Activated T-cell treated with anti-CD3 and anti-CD28 coated beads, Interleukin-2, amount 50 U/mL, for 24 hours (primary cell): ENCODE data around the gene PRR5.
"Not testable (repeated sequence)": the region's sequence is repeated elsewhere in the genome, so short reads cannot be mapped to it uniquely, and the experiment has no call there.

Source experiments
- DNase-seq: peaks from one replicate; pipeline ENCODE4 v3.0.0-alpha.2; 2020
- H3K27ac Mint-ChIP-seq: 2 replicates; pipeline ENCODE4 v1.8.0; 2020; ENCODE audit warnings: mild to moderate bottlenecking, mixed read lengths
- H3K27me3 Mint-ChIP-seq: 2 replicates; pipeline ENCODE4 v1.8.0; 2020; ENCODE audit warnings: mixed read lengths
- H3K36me3 Mint-ChIP-seq: 2 replicates; pipeline ENCODE4 v1.8.0; 2020; ENCODE audit warnings: low read depth, mixed read lengths
- H3K4me1 Mint-ChIP-seq: 2 replicates; pipeline ENCODE4 v1.8.0; 2020; ENCODE audit warnings: low read depth, mixed read lengths
- H3K4me3 Mint-ChIP-seq: 2 replicates; pipeline ENCODE4 v1.8.0; 2020; ENCODE audit warnings: mild to moderate bottlenecking, moderate library complexity, mixed read lengths
- H3K9me3 Mint-ChIP-seq: 2 replicates; pipeline ENCODE4 v1.8.0; 2020; ENCODE audit warnings: mixed read lengths

PRR5 gene, protein sequence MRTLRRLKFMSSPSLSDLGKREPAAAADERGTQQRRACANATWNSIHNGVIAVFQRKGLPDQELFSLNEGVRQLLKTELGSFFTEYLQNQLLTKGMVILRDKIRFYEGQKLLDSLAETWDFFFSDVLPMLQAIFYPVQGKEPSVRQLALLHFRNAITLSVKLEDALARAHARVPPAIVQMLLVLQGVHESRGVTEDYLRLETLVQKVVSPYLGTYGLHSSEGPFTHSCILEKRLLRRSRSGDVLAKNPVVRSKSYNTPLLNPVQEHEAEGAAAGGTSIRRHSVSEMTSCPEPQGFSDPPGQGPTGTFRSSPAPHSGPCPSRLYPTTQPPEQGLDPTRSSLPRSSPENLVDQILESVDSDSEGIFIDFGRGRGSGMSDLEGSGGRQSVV

DNA sequence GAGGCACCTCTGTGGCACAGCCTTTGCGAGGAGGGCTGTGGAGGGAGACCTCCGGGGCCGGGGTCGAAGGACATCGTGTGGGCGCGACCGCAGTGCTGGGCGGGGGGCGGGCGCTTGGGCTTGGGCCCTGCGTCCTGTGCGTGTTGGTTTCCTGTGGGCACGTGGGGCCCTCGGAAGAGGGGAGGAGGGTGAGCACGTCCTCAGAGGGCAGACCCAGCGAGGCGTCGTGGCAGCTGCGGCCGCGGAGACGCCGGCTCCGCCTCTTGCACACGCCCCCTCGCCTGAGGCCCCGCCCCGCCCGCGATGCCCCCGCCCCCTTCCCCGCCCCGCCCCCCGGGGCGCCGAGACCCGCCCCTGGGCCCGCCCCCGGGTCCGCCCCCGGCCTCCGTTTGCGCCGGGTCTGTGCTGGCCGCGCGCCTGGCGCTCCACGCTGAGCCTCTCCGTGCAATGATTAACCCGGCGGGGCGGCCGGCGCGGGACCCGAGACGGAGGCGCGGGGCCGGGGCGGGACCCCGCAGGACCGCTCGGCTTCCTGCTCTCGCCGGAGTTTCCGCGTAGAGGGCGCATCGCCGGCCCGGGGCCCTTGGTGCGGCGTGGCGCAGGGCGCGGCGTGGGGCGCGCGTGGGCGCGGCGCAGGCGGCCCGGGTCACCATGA is at the start of gene PRR5:
Gene PRR5, plus strand, starts transcription at position 381 of the 655 bp plus-strand sequence. Its CDS starts 271 bp downstream, at position 652.
- peak within 1 kb of the TSS; percentile 33 for H3K27ac Mint-ChIP-seq
- peaks cover 33% of the 10 kb centered on the region for H3K4me1 Mint-ChIP-seq
- DNase-seq = peak; percentile 84
- H3K4me3 Mint-ChIP-seq = peak within 1 kb of the TSS; percentile 78
- H3K27me3 Mint-ChIP-seq = no peaks in the 10 kb centered on the region
- H3K36me3 Mint-ChIP-seq = peaks cover 14% of the 10 kb centered on the region
- H3K9me3 Mint-ChIP-seq = no peaks in the 10 kb centered on the region

DNA sequence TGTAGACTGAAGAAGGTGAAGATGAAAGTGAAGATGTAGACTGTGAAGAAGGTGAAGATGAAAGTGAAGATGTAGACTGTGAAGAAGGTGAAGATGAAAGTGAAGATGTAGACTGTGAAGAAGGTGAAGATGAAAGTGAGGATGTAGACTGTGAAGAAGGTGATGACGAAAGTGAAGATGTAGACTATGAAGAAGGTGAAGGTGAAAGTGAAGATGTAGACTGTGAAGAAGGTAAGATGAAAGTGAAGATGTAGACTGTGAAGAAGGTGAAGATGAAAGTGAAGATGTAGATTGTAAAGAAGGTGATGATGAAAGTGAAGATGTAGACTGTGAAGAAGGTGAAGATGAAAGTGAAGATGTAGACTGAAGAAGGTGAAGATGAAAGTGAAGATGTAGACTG is 49.1 kb upstream of the PRR5 start:
- H3K27ac Mint-ChIP-seq, H3K4me3 Mint-ChIP-seq, H3K9me3 Mint-ChIP-seq, H3K4me1 Mint-ChIP-seq, H3K36me3 Mint-ChIP-seq, DNase-seq, H3K27me3 Mint-ChIP-seq: not testable (repeated sequence)

DNA sequence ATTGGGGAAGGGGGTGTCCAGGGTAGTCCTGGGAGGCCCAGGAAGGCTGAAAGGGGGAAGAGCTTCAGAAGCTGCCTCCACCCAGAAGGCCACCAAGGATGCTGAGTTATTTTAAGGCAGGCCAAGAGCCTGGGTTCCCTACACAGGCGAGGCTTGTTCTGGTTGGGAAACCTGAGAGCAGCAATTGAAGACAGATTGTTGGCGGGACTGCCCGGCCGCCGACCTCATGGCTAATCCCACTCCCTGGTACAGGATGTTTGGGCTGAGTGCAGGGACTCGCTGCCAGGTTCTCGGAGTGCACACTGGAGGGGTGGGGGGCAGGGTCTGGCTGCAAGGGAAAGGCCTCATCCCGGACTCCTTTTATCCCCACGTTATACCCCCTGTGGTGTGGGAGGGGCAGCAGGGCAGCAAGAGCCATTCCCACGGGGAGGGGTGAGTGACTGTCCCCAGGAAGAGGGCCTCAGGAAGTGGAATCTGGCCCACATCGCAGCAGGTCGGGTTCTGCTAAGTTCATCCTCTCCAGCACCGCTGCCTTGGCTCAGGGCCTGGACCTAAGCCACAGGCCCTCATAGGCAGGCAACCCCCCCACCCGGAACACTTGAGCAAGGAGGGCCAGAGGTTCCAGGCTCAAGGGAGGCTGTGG is 43.6 kb upstream of the PRR5 start:
- H3K4me3 Mint-ChIP-seq = no peak overlapping the region
- no peaks in the 10 kb centered on the region for H3K36me3 Mint-ChIP-seq
- H3K27me3 Mint-ChIP-seq = no peaks in the 10 kb centered on the region
- H3K4me1 Mint-ChIP-seq = peaks cover 6% of the 10 kb centered on the region
- no peak for DNase-seq
- no peaks in the 10 kb centered on the region for H3K9me3 Mint-ChIP-seq
- no peak overlapping the region for H3K27ac Mint-ChIP-seq

DNA sequence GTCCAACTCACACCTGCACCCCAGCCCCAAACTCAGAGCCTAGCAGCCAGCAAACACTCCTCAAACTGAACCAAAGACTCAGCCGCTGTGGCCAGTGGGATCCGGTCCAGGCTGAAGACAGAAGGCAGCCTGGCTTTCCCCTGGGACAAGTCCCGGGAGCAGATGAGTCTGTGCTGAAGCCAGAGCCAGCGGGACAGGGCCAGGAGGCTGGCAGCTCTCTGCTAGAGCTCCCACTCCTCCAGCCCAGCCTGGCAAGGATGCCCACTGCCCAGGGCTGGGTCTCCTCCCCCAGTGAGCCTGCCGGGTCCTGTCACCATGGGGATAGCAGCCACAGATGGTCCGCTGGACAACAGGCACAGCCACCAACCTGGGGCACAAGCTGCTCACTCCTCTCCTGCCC is 42.9 kb upstream of the PRR5 start:
- Mint-ChIP-seq H3K36me3 (no peaks in the 10 kb centered on the region), H3K27me3 (no peaks in the 10 kb centered on the region), H3K27ac (no peak overlapping the region), H3K4me3 (no peak overlapping the region), H3K9me3 (no peaks in the 10 kb centered on the region), H3K4me1 (peaks cover 13% of the 10 kb centered on the region)
- no peak for DNase-seq

DNA sequence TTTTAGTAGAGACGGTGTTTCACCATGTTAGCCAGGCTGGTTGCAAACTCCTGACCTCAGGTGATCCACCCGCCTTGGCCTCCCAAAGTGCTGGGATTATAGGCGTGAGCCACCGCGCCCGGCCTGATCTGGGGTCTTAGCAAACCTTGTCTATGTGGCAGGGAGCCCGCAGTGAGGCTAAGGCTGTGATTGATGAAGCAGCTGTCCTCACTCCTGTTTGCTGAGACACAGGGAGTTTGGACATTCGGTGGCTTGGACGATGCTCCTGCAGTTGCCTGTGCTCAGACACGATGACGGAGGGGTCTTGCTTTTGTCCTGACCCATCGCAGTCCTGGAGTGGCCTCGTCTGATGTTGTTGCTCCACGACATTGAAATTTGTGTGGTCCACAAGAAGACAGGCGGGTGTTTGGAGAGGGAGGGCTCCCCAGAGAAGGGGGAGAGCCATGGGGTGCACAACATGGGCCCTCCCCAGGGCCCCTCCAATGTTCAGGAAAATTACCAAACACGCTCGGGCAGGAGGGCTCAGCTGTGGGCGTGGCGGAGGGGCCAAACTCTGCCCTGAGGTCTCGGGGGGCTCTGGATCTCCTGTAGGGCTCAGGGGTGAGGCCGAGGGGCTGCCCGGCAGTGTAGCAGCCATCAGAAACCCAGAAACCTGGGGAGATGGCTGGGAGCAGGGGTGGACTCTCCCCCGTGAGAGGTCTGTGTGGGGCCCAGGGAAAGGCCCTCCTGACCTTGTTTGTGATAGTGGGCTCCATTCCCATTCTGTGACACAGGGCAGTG is 41.8 kb upstream of the PRR5 start:
- Mint-ChIP-seq H3K27me3 (no peaks in the 10 kb centered on the region), H3K36me3 (no peaks in the 10 kb centered on the region), H3K27ac (no peak overlapping the region), H3K9me3 (no peaks in the 10 kb centered on the region), H3K4me1 (peaks cover 23% of the 10 kb centered on the region), H3K4me3 (no peak overlapping the region)
- no peak for DNase-seq

DNA sequence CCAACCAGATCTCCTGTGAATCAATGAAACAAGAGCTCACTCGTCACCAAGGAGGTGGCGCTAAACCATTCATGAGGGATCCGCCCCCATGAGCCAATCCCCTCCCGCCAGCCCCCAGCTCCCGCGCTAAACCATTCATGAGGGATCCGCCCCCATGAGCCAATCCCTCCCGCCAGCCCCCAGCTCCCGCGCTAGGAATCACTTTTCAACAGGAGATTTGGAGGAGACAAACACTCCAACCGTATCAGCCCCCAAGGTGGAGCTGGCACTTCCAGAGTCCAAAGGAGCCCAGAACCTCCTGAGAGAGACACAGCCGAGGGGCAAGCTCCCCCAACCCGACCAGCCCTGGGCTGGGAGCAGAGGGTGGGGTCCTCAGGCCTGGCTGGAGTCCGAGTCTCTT is 40.9 kb upstream of the PRR5 start:
- Mint-ChIP-seq H3K4me1 (peaks cover 29% of the 10 kb centered on the region), H3K36me3 (no peaks in the 10 kb centered on the region), H3K4me3 (no peak overlapping the region), H3K27ac (no peak overlapping the region), H3K27me3 (no peaks in the 10 kb centered on the region), H3K9me3 (no peaks in the 10 kb centered on the region)
- DNase-seq = no peak

DNA sequence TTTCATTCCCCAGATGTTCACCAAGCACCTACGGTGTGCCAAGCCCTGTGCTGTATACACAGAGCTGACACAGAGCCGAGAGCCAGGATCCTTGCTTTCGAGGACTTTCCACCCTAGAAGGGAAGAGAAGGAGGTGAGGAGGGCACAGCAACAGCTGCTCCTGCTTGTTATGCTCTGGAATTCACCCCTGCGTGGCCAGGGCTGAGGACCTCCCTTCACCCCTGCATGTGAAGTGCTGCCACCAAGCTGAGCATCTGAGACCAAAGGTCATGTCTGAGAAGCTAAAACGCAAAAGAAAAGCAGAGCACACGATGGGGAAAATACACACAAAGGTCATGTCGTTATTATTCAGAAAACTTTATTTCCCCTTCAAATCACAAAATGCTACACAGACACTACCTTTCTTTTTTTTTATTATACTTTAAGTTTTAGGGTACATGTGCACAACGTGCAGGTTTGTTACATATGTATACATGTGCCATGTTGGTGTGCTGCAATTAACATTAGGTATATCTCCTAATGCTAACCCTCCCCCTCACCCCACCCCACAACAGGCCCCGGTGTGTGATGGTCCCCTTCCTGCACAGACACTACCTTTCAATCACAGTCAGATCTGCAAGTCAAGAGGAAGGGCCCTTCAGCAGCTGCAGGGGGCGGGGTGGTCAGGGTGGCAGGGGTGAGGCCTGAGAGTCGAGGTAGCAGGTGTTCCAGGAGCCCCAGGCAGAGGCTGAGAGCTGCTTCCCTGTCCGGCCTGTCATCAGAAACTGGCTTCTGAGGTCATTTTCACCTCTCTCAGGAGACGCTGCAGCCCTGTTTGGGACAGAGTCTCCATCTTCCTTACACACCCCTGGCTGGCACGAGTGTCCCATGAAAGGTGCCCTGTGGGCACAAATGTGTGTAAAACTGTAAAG is 40.1 kb upstream of the PRR5 start:
- no peaks in the 10 kb centered on the region for H3K9me3 Mint-ChIP-seq
- H3K27me3 Mint-ChIP-seq = no peaks in the 10 kb centered on the region
- H3K27ac Mint-ChIP-seq = no peak overlapping the region
- no peaks in the 10 kb centered on the region for H3K36me3 Mint-ChIP-seq
- H3K4me1 Mint-ChIP-seq = peaks cover 35% of the 10 kb centered on the region
- H3K4me3 Mint-ChIP-seq = no peak overlapping the region
- DNase-seq = no peak

DNA sequence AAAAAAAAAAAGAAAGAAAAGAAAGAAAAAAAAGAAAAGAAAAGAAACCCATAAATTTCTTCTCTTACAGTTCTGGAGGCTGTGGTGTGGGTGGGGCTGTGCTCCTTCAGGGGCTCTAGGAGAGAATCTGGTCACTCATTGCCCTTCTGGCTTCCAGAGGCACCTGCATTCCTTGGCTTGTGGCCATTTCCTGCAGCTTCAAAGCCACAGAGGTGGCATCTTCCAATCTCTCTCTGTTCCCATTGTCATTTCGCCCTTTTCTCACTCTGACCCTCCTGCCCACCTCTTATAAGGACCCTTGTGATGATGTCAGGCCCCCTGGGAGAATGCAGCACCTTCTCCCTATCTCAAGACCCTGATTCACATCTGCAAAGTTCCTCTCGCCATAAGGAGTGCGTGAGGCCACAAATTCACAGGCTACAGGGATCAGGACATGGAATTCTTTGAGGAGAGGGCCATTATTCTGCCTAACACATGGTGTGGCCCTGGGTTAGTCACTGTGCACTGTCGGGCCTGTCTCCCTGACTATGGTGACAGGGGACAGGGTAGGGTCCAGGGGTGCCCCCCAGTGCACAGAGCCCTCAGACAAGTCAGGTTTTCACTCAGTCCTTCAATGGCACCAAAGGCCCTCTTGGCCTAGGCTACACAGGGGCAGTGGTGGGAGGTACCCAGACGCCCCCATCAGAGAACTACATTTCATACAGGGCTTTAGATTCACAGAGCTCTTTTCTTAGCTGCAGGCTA is 38.6 kb upstream of the PRR5 start:
- no peak overlapping the region for H3K27ac Mint-ChIP-seq
- peaks cover 44% of the 10 kb centered on the region for H3K4me1 Mint-ChIP-seq
- no peaks in the 10 kb centered on the region for H3K27me3 Mint-ChIP-seq

DNA sequence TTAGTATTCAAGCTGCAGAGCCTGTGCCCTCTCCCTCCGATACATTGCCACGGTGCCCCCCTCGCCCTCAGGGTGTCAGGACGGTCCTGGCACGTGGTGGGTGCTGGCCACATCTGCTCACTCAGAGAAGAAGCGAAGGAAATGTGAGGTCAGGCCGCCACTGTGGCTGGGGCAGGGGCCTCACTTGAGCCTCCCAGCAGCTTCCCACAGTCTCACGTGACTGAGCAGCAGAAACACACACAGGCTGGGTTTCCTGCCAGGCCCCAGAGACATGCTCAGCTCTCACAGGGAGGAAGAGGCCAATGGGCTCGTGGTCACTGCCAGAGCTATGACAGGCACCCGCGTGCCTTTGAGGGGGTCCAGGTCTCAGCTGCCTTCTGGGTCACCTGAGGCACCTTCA is 37.9 kb upstream of the PRR5 start:
- Mint-ChIP-seq H3K4me3 (no peak overlapping the region), H3K36me3 (no peaks in the 10 kb centered on the region), H3K4me1 (peaks cover 43% of the 10 kb centered on the region), H3K27ac (peak overlapping the region; percentile 33), H3K9me3 (no peaks in the 10 kb centered on the region), H3K27me3 (no peaks in the 10 kb centered on the region)
- peak; percentile 67 for DNase-seq

More for the DNA sequence above, 38.6 kb upstream of the PRR5 start:
- Mint-ChIP-seq H3K36me3 (no peaks in the 10 kb centered on the region), H3K4me3 (no peak overlapping the region), H3K9me3 (no peaks in the 10 kb centered on the region)
- DNase-seq = no peak

DNA sequence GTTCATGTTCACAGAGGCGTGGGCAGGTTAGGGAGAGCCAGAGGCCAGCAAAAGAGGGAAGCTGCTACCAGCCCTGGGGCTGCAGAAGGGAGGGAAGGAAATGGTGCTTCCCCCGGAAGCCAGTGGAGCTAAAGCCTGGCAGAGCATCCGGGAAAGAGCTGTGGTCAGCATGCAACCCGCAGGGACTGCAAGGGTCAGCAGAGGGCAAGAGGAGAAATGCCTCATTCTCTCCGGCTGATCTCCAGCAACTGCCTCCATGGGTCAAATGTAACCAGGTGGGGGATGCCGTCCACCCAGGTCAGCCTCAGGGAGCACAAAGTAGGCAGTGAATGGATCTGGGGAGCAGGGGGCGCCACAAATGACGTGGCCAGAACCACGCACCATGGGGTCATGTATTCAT is 36.9 kb upstream of the PRR5 start:
- Mint-ChIP-seq H3K4me1 (peaks cover 45% of the 10 kb centered on the region), H3K4me3 (no peak overlapping the region), H3K27ac (no peak overlapping the region)

DNA sequence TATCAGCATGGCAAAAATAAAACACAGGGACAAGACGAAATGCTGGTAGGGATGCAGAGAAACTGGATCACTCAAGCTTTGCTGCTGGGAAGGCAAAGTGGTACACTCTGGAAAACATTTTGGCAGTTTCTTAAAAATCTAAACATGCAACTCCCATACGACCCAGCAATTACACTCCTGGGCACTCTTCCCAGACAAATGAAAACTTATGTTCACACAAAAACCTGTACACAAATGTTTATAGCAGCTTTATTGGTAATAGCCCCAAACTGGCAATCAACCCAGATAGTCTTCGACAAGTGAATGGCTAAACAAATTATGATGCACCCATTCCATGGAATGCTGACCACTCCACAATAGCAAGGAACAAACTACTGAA is 35.8 kb upstream of the PRR5 start:
- Mint-ChIP-seq H3K9me3 (no peaks in the 10 kb centered on the region), H3K27ac (no peak overlapping the region), H3K36me3 (no peaks in the 10 kb centered on the region), H3K4me1 (peaks cover 52% of the 10 kb centered on the region), H3K27me3 (no peaks in the 10 kb centered on the region), H3K4me3 (no peak overlapping the region)
- DNase-seq = no peak

More for the DNA sequence above, 36.9 kb upstream of the PRR5 start:
- Mint-ChIP-seq H3K9me3 (no peaks in the 10 kb centered on the region), H3K36me3 (no peaks in the 10 kb centered on the region), H3K27me3 (no peaks in the 10 kb centered on the region)
- DNase-seq = no peak

DNA sequence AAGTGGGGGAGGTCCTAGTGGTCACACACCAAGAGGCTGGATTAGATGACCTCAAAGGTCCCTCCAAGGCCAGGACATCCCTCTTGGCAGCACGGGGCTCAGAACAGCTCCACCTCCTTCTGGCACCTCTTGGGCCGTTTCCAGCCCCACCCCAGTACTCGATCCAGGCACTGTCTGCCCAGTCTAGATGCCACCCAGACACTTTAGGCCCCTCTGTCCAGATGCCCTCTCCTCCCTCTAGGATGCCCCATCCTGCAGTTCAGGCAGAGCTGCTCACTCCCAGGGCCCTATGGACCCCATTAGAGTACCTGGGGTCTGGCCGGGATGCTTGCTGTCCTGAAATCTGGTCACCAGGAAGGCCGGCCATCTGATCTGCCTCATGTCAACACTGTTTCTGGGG is 34.7 kb upstream of the PRR5 start:
- DNase-seq = no peak
- peak overlapping the region; percentile 68 for H3K4me3 Mint-ChIP-seq
- peaks cover 61% of the 10 kb centered on the region for H3K4me1 Mint-ChIP-seq
- no peaks in the 10 kb centered on the region for H3K36me3 Mint-ChIP-seq
- no peaks in the 10 kb centered on the region for H3K27me3 Mint-ChIP-seq
- H3K27ac Mint-ChIP-seq = peak overlapping the region; percentile 73
- H3K9me3 Mint-ChIP-seq = no peaks in the 10 kb centered on the region

DNA sequence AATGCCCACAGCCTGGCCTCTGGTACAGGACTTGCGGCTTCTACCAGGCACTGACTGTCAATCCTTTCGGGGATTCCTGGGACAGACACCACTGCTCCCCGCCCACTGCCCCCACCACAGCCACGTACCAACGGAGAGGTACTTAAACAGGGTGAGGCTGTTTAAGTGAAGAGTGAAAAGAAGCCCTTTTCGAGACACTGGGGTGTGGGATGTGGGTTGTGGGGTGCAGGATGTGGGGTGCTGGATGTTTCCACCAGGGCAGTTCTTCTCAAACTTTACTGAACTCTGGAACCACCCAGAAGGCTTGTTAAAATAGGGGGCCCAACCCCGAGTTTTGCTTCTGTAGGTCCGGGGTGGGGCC is 34.2 kb upstream of the PRR5 start:
- H3K27ac Mint-ChIP-seq = peak overlapping the region; percentile 73
- H3K36me3 Mint-ChIP-seq = no peaks in the 10 kb centered on the region
- no peaks in the 10 kb centered on the region for H3K27me3 Mint-ChIP-seq
- H3K4me3 Mint-ChIP-seq = peak overlapping the region; percentile 68
- peaks cover 61% of the 10 kb centered on the region for H3K4me1 Mint-ChIP-seq
- no peaks in the 10 kb centered on the region for H3K9me3 Mint-ChIP-seq
- DNase-seq = peak; percentile 59
